Activated CD4-positive, alpha-beta memory T cell treated with anti-CD3 and anti-CD28 coated beads, Interleukin-2, amount 10 ng/mL, durations not matched to agents 7 days and 5 days (primary cell): ENCODE measurements around the gene C5orf22. TPM values are rescaled to one million over a fixed set of nuclear protein-coding genes. Genes with fewer than 3 reads are reported as not detected.
"Not testable (repeated sequence)": the region's sequence is repeated elsewhere in the genome, so short reads cannot be mapped to it uniquely, and the experiment has no call there.

ENCODE experiments used
- CTCF ChIA-PET: fragments of 350-600 bp; sonication (Branson Sonifier 250); formaldehyde crosslinking; loops from one replicate; lab custom pipeline; 2021; ENCODE audit warnings: antibody characterized with exemption, inconsistent platforms; lab: Charles Lee
- POLR2A ChIA-PET: fragments of 350-600 bp; sonication (Branson Sonifier 250); formaldehyde crosslinking; loops from one replicate; lab custom pipeline; 2021; ENCODE audit warnings: antibody characterized with exemption; lab: Charles Lee
- DNase-seq: peaks from one replicate; pipeline ENCODE4 v3.0.0-alpha.2; 2020
- H3K27ac Mint-ChIP-seq: one replicate; pipeline ENCODE4 v1.8.0; 2021; ENCODE audit warnings: mild to moderate bottlenecking, mixed read lengths
- H3K27me3 Mint-ChIP-seq: one replicate; pipeline ENCODE4 v1.8.0; 2021; ENCODE audit warnings: mixed read lengths
- H3K36me3 Mint-ChIP-seq: one replicate; pipeline ENCODE4 v1.8.0; 2021; ENCODE audit warnings: low read depth, mixed read lengths
- H3K4me1 Mint-ChIP-seq: one replicate; pipeline ENCODE4 v1.8.0; 2021; ENCODE audit warnings: mixed read lengths
- H3K4me3 Mint-ChIP-seq: one replicate; pipeline ENCODE4 v1.8.0; 2021; ENCODE audit warnings: mild to moderate bottlenecking, mixed read lengths
- H3K9me3 Mint-ChIP-seq: one replicate; pipeline ENCODE4 v1.8.0; 2021; ENCODE audit warnings: mixed read lengths
- total RNA-seq, 2 experiments: library from RNA; stranded (reverse); gene quantifications; one replicate each; pipeline ENCODE4 v1.2.3, GENCODE V29; 2021

Gene C5orf22
- total RNA-seq, 2 experiments from 2014 or later, result 25.3 to 29.7 TPM

DNA sequence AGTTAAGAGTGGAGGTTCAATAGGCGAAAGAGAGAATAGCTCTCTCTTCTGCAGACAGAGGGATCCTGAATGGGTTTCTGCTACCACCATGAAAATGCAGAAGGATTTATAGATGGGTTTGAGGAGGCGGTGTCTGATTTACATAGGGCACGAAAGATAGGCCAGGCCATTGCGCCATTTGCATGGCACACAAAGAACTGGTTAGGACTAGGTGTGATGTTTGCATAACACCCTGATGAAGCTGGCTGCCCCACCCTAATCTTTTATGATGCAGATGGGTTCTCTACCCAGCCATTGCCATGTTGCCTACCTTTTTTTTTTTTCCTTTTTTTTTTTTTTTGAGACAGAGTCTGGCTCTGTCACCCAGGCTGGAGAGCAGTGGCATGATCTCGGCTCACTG, 55.4 kb downstream of the C5orf22 start:
- H3K4me1 Mint-ChIP-seq, result no peaks in the 10 kb centered on the region

DNA sequence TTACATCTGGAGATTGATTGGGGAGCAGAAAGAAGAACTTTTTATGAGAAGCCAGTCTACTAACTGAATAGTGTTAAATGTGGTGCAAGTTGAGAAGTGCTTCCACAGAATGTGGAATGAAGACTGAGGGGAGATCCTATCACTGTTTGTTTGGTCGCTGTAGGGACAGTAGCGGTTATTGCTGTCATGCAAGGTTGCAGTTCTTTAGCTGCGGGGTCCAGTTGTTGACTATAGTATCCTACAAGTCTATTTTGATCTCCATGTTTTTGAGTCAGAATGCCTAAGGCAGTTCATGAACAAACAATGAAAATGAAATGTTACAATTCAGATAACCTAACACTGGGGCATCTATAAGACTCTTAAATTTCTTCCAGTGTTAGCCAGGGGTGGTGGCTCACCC, 61.6 kb downstream of the C5orf22 start:
- H3K4me3 Mint-ChIP-seq, result no peak overlapping the region
- no peaks in the 10 kb centered on the region for H3K9me3 Mint-ChIP-seq
- ChIA-PET CTCF (no interaction called here), POLR2A (no interaction called here)
- no peak for DNase-seq
- H3K4me1 Mint-ChIP-seq, result no peaks in the 10 kb centered on the region
- H3K27ac Mint-ChIP-seq, result no peak overlapping the region
- H3K27me3 Mint-ChIP-seq, result peaks cover 12% of the 10 kb centered on the region
- no peaks in the 10 kb centered on the region for H3K36me3 Mint-ChIP-seq

More for the DNA sequence above, 55.4 kb downstream of the C5orf22 start:
- no peak for DNase-seq
- Mint-ChIP-seq H3K4me3 (no peak overlapping the region), H3K27me3 (peaks cover 16% of the 10 kb centered on the region), H3K9me3 (no peaks in the 10 kb centered on the region), H3K27ac (no peak overlapping the region), H3K36me3 (no peaks in the 10 kb centered on the region)
- POLR2A ChIA-PET, result no interaction called here
- CTCF ChIA-PET, result interaction anchor here (0.6 kb wide), 1 partner anchor 8 kb away, joined by 3 read pairs; no protein-coding TSS in a partner anchor

DNA sequence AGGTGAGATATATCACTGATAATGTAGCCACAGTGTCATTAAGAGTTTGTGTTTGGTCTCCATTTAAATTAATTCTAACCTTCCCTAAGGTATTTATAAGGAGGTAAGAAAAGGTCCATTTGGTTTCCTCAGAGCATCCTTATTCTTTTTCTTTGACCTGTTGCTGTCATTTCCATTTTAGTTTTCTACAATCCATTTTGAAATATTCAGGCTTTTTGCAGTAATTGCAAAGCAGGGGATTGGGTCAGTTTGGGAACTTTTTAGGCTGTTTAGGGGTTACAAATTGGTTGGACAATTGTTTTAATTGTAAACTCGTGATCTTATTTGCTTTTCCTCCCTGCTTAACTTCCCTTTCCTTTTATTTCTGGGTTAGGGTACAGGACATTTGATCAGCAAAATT, 64.3 kb downstream of the C5orf22 start:
- Mint-ChIP-seq H3K27ac (no peak overlapping the region), H3K4me1 (no peaks in the 10 kb centered on the region), H3K36me3 (no peaks in the 10 kb centered on the region), H3K27me3 (peaks cover 12% of the 10 kb centered on the region), H3K9me3 (no peaks in the 10 kb centered on the region), H3K4me3 (no peak overlapping the region)
- ChIA-PET POLR2A (no interaction called here), CTCF (no interaction called here)
- DNase-seq, result no peak

DNA sequence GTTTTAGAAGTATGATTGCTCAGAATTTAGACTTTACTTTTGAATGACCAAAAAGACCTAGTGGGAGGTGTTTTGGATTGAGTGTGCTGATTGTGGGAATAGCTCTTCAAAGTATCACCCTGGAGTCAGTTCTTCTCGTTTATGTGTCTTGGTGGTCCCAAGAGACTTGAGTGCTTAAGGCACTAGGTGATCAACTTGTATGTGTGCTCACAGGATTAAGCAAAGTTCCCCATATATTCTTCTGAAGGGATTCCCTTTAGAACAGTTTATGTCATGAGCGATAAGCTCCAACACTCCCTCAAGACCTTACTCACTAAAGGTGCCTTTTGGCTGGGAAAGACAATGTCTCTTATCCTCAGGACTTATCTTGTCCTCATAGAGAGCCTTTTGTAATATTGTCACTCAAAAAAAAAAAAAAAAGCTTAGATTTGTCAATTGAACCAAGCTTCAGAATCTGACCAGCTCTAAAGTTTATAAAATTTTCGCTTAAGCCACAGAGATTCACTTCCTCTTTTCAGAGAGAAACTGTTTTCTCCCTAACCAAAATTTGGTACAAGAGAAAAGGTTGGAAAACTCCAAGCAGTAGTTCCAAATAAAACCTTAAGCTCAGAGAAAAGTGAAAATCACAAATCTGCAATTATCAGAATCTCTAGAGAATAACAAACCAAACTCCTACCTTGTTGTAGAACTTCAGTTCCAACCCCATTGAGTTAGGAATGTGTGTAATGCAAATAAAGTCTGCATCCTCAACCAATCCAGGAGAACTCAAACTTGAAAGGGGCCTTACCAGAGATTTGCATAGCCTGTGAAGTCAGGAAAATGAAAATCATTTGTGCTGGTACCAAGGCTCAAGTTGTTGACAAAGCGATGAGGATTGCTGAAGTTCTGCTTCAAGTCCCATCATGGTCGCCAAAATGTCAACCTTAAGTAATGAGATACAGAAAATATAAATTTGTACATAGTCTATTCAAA, 66.8 kb downstream of the C5orf22 start:
- Mint-ChIP-seq H3K4me1 (no peaks in the 10 kb centered on the region), H3K27ac (no peak overlapping the region), H3K36me3 (no peaks in the 10 kb centered on the region), H3K27me3 (peaks cover 11% of the 10 kb centered on the region), H3K4me3 (no peak overlapping the region), H3K9me3 (no peaks in the 10 kb centered on the region)
- POLR2A ChIA-PET, result no interaction called here
- CTCF ChIA-PET, result no interaction called here
- no peak for DNase-seq

DNA sequence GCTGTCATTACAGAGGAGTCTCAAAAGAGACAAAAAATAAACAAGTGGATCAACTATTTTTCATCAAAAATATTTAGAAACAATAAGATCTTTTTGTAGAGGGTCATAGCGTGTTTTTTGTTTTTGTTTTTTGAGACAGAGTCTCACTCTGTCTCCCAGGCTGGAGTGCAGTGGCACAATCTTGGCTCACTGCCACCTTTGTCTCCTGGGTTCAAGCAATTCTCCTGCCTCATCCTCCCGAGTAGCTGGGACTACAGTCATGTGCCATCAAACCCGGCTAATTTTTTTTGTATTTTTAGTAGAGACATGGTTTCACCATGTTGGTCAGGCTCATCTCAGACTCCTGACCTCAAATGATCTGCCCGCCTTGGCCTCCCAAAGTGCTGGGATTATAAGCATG, 70.2 kb downstream of the C5orf22 start:
- POLR2A ChIA-PET, DNase-seq, H3K4me3 Mint-ChIP-seq, H3K36me3 Mint-ChIP-seq, CTCF ChIA-PET, H3K4me1 Mint-ChIP-seq, H3K27ac Mint-ChIP-seq, H3K9me3 Mint-ChIP-seq, H3K27me3 Mint-ChIP-seq: not testable (repeated sequence)

DNA sequence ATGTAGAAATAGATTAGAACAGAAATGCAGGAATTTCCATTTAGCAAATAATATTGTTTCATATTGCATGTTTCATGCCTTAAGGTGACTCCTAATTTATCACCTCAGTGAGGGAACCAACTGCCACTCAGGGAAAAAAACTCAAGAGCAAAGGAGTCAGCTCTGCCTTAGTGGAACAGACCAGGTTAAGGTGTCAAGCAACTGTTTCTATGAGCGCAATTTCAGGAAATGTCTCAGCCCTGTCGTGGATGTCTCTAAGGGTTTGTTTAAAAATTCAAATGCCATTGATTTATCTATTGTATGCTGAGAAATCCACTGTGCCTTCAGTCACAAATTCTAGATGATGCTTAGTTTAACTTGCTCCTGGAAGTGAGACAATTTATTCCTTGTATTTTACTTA, 72.1 kb downstream of the C5orf22 start:
- Mint-ChIP-seq H3K27me3 (peaks cover 5% of the 10 kb centered on the region), H3K27ac (no peak overlapping the region), H3K36me3 (no peaks in the 10 kb centered on the region), H3K4me3 (no peak overlapping the region), H3K4me1 (no peaks in the 10 kb centered on the region), H3K9me3 (no peaks in the 10 kb centered on the region)
- CTCF ChIA-PET, result interaction anchor here (0.7 to 1.1 kb wide), 2 partner anchors 9 kb away, joined by 3 to 5 read pairs; no protein-coding TSS in a partner anchor
- POLR2A ChIA-PET, result no interaction called here
- no peak for DNase-seq

DNA sequence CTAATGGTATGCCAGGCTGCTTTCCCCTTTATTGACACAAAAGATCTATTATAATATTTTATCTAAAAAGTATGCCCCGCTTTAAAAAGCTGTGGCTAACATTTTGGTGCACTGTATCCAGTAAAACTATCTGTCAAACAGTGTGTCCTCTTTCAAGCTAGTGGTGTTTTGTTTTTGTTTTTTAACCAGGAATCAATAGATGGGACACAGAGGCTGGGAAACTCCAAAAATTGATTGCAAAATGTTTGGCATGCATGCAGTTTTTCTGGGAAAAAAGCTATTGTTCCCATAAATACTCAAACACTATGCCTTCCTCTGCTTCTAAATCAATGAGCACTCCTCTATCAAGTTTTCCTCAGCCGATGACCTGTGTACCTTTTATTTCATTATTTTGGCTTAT, 72.5 kb downstream of the C5orf22 start:
- H3K4me1 Mint-ChIP-seq, result no peaks in the 10 kb centered on the region
- H3K27me3 Mint-ChIP-seq, result peaks cover 5% of the 10 kb centered on the region
- ChIA-PET CTCF (interaction anchor here (0.7 to 1.1 kb wide), 2 partner anchors 9 to 10 kb away, joined by 3 to 5 read pairs; no protein-coding TSS in a partner anchor), POLR2A (no interaction called here)
- DNase-seq, result no peak
- no peaks in the 10 kb centered on the region for H3K9me3 Mint-ChIP-seq
- H3K4me3 Mint-ChIP-seq, result no peak overlapping the region
- H3K36me3 Mint-ChIP-seq, result no peaks in the 10 kb centered on the region
- H3K27ac Mint-ChIP-seq, result no peak overlapping the region

Other genes with a start within 250 kb of the C5orf22 start
- gene DROSHA, start 208 bp upstream of the C5orf22 start, total RNA-seq, result 10 to 100 TPM; 55.4 to 61.0 TPM
- gene PDZD2, start 106.8 kb downstream of the C5orf22 start, total RNA-seq, result not detected